ENCODE measurements around the gene HTR1E. TPM values are rescaled to one million over a fixed set of nuclear protein-coding genes. Genes with fewer than 3 reads are reported as not detected.

The HTR1E gene
- total and polyA plus RNA-seq, 2 donors (not counting 1 experiment from before 2014, with no cell fraction given), result not detected

DNA sequence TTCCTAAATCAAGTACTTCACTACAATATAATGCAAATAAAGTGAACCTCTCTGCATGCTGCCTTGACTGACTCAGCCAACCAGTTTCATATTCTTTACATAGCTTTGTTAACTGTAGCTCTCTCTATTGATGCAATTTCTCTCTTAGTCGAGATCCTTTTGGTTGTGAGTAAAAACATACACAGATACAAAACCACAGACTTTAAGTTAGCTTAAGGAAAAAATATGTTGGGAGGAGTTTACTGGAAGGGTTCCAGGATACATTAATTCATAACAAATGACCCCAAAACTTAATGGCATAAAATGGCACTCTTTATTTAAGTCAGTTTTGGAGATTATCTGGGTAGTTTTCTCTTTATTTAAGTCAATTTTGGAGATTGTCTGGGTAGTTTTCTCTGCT lies 15.7 kb downstream of the HTR1E start:
- Histone ChIP-seq H3K27ac (ENCODE audit: low read length in 2 of 2) (no peak overlapping the region), H2AFZ (ENCODE audit: insufficient read depth, low read depth, low read length, poor library complexity, severe bottlenecking) (no peak overlapping the region), H3K79me2 (ENCODE audit: control insufficient read depth, insufficient read depth, low read length) (no peaks in the 10 kb centered on the region), H3K36me3 (replicated peaks in 1 of 2; ENCODE audit: control extremely low read depth in 1 of 2, control insufficient read depth in 1 of 2, extremely low read depth in 1 of 2, insufficient read depth in 2 of 2, low read length in 1 of 2) (no peaks in the 10 kb centered on the region), H3K9ac (ENCODE audit: low read length) (no peak overlapping the region), H4K20me1 (ENCODE audit: control insufficient read depth, insufficient read depth, low read length, poor library complexity, severe bottlenecking) (no peaks in the 10 kb centered on the region), H3K9me3 (ENCODE audit: control extremely low read depth in 1 of 3, control insufficient read depth in 2 of 3, insufficient read depth in 1 of 3, low read length in 2 of 3) (no peaks in the 10 kb centered on the region), H3K4me1 (ENCODE audit: control insufficient read depth in 2 of 2, insufficient read depth in 2 of 2, low read length in 2 of 2) (no peaks in the 10 kb centered on the region), H3K27me3 (replicated peaks in 1 of 4; ENCODE audit: control extremely low read depth in 1 of 4, control insufficient read depth in 3 of 4, insufficient read depth in 4 of 4, low read length in 3 of 4) (no peaks in the 10 kb centered on the region), H3K4me2 (replicated peaks; ENCODE audit: low read depth, low read length, poor library complexity, severe bottlenecking) (no peak overlapping the region), H3K4me3 (ENCODE audit: control extremely low read depth in 1 of 5, extremely low read depth in 1 of 5, insufficient read depth in 1 of 5, low read depth in 2 of 5, low read length in 4 of 5) (no peak overlapping the region)
- no CpG with 5 or more reads among the region's 1 CpG for WGBS (ENCODE audit: insufficient coverage)
- no peaks in the 10 kb centered on the region for H3K4me1 Mint-ChIP-seq
- ChIA-PET POLR2A (no interaction called here), CTCF (no interaction called here)
- peaks cover 10% of the 10 kb centered on the region for H3K27me3 Mint-ChIP-seq
- intact Hi-C loops (cut with micrococcal nuclease), result no loop called here
- H3K4me3 Mint-ChIP-seq, result no peak overlapping the region
- TF ChIP-seq, protein P1, sequence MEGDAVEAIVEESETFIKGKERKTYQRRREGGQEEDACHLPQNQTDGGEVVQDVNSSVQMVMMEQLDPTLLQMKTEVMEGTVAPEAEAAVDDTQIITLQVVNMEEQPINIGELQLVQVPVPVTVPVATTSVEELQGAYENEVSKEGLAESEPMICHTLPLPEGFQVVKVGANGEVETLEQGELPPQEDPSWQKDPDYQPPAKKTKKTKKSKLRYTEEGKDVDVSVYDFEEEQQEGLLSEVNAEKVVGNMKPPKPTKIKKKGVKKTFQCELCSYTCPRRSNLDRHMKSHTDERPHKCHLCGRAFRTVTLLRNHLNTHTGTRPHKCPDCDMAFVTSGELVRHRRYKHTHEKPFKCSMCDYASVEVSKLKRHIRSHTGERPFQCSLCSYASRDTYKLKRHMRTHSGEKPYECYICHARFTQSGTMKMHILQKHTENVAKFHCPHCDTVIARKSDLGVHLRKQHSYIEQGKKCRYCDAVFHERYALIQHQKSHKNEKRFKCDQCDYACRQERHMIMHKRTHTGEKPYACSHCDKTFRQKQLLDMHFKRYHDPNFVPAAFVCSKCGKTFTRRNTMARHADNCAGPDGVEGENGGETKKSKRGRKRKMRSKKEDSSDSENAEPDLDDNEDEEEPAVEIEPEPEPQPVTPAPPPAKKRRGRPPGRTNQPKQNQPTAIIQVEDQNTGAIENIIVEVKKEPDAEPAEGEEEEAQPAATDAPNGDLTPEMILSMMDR (IDR thresholded peaks at IDR 0.05), result no peak
- TF ChIP-seq EZH2 (IDR thresholded peaks at IDR 0.05; ENCODE audit: borderline replicate concordance, insufficient read depth, low read depth, low read length, poor library complexity, severe bottlenecking), result no peak
- ATAC-seq (ENCODE audit: low read depth) (no peak), DNase-seq (no peak)
- H3K9me3 Mint-ChIP-seq (ENCODE audit: insufficient read depth), result no peaks in the 10 kb centered on the region
- H3K27ac Mint-ChIP-seq, result no peak overlapping the region

DNA sequence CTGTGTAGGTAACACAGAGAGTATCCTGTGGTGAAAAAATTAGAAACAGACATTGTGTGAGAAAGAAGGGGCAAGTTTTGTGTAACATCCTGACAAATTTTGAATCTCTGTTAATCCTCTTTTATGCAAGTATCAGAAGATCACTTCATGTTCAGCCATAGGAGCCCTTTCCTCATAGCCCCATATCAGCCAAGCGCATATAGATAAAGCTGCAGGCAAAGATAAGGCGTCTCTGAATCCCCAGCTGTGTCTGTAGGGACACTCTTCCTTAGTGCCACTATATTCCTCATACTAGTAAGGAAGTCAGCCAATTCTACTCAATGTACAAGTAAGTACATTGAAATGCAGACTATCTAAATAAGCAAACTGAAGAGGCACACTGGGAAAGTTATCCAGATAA lies 22.3 kb downstream of the HTR1E start:
- ChIA-PET CTCF (no interaction called here), POLR2A (no interaction called here)
- H3K9ac ChIP-seq (ENCODE audit: low read length), result no peak overlapping the region
- H4K20me1 ChIP-seq (ENCODE audit: control insufficient read depth, insufficient read depth, low read length, poor library complexity, severe bottlenecking), result no peaks in the 10 kb centered on the region
- no peak for TF ChIP-seq EZH2 (IDR thresholded peaks at IDR 0.05; ENCODE audit: borderline replicate concordance, insufficient read depth, low read depth, low read length, poor library complexity, severe bottlenecking)
- TF ChIP-seq, protein P1 (IDR thresholded peaks at IDR 0.05), result no peak
- no peaks in the 10 kb centered on the region for H3K9me3 ChIP-seq (ENCODE audit: control extremely low read depth in 1 of 3, control insufficient read depth in 2 of 3, insufficient read depth in 1 of 3, low read length in 2 of 3)
- H3K27ac Mint-ChIP-seq, result no peak overlapping the region
- H3K4me3 ChIP-seq (ENCODE audit: control extremely low read depth in 1 of 5, extremely low read depth in 1 of 5, insufficient read depth in 1 of 5, low read depth in 2 of 5, low read length in 4 of 5), result no peak overlapping the region
- H3K4me3 Mint-ChIP-seq, result no peak overlapping the region
- H3K4me1 Mint-ChIP-seq, result no peaks in the 10 kb centered on the region
- intact Hi-C loops (cut with micrococcal nuclease), result no loop called here
- H3K36me3 ChIP-seq (replicated peaks in 1 of 2; ENCODE audit: control extremely low read depth in 1 of 2, control insufficient read depth in 1 of 2, extremely low read depth in 1 of 2, insufficient read depth in 2 of 2, low read length in 1 of 2), result no peaks in the 10 kb centered on the region
- WGBS (ENCODE audit: insufficient coverage), result 100% methylated on average over 1 of the region's 2 CpGs
- no peak for ATAC-seq (ENCODE audit: low read depth)
- H3K9me3 Mint-ChIP-seq (ENCODE audit: insufficient read depth), result no peaks in the 10 kb centered on the region
- no peaks in the 10 kb centered on the region for H3K79me2 ChIP-seq (ENCODE audit: control insufficient read depth, insufficient read depth, low read length)
- no peak overlapping the region for H2AFZ ChIP-seq (ENCODE audit: insufficient read depth, low read depth, low read length, poor library complexity, severe bottlenecking)
- peaks cover 16% of the 10 kb centered on the region for H3K27me3 Mint-ChIP-seq
- no peak overlapping the region for H3K4me2 ChIP-seq (replicated peaks; ENCODE audit: low read depth, low read length, poor library complexity, severe bottlenecking)
- DNase-seq, result no peak
- no peak overlapping the region for H3K27ac ChIP-seq (ENCODE audit: low read length in 2 of 2)
- no peaks in the 10 kb centered on the region for H3K4me1 ChIP-seq (ENCODE audit: control insufficient read depth in 2 of 2, insufficient read depth in 2 of 2, low read length in 2 of 2)
- H3K27me3 ChIP-seq (replicated peaks in 1 of 4; ENCODE audit: control extremely low read depth in 1 of 4, control insufficient read depth in 3 of 4, insufficient read depth in 4 of 4, low read length in 3 of 4), result no peaks in the 10 kb centered on the region

All from B cell (primary cell).